HG03135 (cell line): Measurements from ENCODE around the gene ZER1.

Experiments used
- ATAC-seq: cut with Tn5 transposase; IDR thresholded peaks from one replicate; pipeline ENCODE4 v1.9.1; 2021; ENCODE audit warnings: mild to moderate bottlenecking, moderate library complexity; ENCODE audit not compliant: unreplicated experiment

Gene ZER1

DNA sequence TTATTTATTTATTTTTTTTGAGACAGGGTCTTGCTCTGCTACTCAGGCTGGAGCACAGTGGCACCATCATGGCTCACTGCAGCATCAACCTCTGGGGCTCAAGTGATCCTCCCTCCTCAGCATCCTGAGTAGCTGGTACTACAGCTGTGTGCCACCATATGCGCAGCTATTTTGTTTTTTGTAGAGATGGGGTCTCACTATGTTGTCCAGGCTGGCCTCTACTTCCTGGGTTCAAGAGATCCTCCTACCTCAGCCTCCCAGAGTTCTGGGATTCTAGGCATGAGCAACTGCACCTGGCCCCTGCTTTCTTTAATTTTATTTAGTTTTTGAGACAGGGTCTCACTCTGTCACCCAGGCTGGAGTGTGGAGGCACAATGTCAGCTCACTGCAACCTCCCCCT, 28.3 kb downstream of the ZER1 start:
- ATAC-seq = no peak

DNA sequence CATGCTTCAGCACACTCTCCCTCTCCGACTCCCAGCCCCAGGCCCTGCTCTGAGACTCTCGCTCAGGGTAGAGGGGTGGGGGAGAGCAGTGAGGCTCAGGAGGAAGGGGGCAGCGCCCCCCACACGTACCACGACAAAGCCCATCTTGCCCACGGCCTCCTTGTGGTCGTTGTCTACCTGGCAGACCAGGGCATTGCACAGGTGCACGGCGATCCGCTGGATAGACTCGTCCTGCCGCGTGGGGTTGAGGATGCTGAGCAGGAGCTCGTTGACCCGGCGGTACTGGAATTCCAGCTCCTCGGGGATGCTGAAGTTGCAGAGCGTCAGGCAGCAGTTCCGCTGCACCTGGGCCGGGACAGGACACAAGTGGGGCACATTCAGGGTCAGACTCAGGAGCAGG, 29.3 kb downstream of the ZER1 start:
- ATAC-seq = no peak

DNA sequence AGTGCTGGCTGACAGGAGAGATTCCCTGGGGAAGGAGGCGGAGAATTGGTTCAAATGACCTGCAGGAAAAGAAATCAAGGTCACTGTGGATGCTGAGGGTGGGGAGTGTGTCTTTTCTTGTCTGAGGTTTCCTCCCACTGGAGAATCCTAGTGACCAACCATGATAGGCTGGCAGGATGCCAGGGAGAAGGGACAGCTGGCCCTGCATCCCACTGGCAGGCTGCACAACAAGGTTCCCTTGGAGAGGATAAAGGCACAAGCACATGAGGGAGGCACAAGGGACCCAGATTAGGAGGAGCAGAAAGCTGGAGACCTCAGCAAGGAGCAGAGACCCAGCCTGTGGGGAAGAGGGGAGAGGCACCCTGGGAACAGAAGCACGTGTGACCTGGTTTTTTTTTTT, 36.4 kb downstream of the ZER1 start:
- no peak for ATAC-seq

DNA sequence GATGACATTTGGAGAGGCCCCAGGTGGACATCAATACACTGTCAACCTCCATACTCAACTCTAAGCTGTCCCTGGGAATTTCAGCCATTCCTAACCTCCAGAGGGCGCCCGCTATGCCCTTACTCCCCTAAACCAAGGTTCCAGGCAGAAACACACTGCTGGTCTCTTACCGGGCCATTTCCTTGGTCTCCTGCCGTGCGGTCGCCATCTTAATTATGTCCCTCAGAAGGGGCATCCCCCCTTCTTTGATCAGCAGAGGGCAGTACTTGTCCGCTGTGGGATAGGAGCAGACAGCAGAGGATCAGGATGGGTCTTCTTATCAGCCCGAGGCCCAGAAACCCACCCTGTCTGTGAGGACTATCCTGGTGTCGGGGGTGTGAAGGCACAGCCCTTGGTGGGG, 38.5 kb downstream of the ZER1 start:
- ATAC-seq = no peak

- ATAC-seq = no peak
Measured at GRCh38 chr9:128732576-128732975, 39.2 kb downstream of the ZER1 start.

DNA sequence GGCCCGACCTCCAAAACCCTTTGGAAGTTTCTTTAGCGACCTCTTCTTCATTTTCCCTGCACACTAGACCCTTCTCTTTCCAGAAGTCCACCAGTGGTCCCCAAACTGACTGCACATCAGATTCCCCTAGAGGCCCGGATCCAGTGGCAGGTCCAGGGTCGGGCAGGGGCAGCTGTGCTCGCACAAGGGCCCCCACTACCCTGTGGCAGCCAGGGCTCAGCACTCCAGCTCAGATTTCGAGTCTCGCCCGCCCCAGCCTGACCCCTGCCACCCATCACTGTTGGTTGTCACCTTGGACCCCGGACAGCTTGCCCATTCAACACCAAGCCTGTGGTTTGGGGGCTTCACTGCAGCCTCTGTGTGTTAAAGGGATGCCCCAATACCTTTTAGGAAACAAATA, 40.0 kb downstream of the ZER1 start:
- ATAC-seq = no peak

DNA sequence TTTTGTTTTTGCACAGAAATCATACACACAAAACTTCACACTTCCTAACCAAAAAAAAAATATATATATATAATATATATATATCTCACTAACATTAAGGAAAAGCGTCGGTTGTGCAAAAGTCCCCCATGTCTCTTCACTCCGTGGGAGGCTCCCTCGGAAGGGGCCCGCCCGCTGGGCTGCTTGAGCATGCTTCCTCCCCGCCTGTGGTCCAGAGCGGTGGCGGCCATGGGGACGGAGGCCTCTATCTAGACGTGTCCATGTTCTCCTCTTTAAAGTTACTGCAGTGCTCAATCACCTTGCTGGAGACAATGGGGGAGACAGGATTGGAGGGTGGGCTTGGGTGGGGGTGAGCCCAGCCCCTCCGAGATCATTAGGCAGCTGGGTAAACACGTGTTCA, 40.6 kb downstream of the ZER1 start:
- ATAC-seq = no peak

DNA sequence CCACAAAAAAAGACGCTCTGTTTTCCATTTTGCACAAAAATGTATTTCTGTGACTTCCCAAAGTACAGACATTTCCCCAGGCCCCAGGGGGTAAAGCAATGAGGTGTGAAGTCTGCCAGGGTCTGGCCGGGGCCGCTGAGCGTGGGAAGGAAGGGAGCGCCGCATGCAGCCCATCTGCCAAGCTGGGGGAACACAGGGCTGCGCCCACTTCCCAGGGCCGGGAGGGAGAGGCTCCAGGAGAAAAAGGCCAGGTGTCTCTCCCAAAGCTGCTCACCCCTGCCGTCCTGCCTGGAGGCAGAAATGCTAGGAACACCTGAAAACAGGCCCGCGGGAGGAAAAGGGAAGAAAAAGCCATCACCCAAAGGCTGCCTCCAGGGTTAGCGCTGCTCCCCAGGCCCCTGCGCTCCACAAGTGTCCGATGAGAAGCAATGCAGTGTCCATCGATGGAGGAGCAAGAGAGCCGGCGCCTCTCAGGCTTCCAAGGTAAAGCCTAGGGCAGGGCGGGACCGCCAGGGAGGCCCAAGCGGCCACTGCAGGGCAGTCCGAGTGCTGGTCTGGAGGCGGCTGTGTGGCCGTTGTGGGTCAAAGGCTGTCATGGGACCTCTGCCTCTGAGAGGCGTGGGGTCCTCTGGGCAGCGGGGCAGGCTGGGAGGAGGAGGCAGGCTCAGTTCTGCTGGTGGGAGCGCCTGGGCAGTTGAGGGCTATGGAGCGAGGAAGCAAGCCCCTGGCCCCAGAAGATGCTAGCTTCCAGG, 41.8 kb downstream of the ZER1 start:
- ATAC-seq = no peak

GRCh38 chr9:128729302-128729701, 42.4 kb downstream of the ZER1 start:
- ATAC-seq = no peak

GRCh38 chr9:128728298-128728697, 43.4 kb downstream of the ZER1 start:
- no peak for ATAC-seq

DNA sequence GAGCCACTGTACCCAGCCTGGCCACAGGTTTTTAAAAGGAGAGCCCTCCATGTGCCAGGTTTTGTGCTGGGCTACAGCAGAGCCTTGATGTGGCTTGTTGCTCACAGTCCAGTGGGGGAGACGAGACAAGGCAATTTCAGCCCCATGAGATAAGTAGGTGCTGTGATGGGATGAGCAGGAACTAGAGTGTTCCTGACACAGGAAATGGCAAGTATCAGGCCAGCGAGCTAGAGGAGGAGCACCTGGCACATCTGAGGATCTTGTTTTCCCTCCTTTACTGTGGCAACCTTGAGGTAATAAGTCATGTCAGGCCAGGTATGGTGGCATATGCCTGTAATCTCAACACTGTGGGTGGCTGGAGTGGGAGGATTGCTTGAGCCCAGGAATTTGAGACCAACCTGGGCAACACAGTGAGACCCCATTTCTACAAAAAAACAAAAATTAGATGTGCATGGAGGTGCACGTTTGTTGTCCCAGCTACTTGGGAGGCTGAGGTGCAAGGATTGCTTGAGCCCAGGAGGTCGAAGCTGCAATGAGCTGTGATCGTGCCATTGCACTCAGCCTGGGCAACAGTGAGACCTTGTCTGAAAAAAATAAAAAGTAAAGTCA, 44.0 kb downstream of the ZER1 start:
- ATAC-seq = no peak

- ATAC-seq = no peak
Measured at GRCh38 chr9:128724744-128725211, 46.9 kb downstream of the ZER1 start.

- peak; percentile 94 for ATAC-seq
Measured at GRCh38 chr9:128723866-128724743, 47.6 kb downstream of the ZER1 start, which contains the start of gene ZDHHC12. ZDHHC12 (minus strand) TSS chr9:128724127; CDS start chr9:128724093, 34 bp downstream.

- ATAC-seq = no peak
Measured at GRCh38 chr9:128723352-128723865, 48.3 kb downstream of the ZER1 start.

DNA sequence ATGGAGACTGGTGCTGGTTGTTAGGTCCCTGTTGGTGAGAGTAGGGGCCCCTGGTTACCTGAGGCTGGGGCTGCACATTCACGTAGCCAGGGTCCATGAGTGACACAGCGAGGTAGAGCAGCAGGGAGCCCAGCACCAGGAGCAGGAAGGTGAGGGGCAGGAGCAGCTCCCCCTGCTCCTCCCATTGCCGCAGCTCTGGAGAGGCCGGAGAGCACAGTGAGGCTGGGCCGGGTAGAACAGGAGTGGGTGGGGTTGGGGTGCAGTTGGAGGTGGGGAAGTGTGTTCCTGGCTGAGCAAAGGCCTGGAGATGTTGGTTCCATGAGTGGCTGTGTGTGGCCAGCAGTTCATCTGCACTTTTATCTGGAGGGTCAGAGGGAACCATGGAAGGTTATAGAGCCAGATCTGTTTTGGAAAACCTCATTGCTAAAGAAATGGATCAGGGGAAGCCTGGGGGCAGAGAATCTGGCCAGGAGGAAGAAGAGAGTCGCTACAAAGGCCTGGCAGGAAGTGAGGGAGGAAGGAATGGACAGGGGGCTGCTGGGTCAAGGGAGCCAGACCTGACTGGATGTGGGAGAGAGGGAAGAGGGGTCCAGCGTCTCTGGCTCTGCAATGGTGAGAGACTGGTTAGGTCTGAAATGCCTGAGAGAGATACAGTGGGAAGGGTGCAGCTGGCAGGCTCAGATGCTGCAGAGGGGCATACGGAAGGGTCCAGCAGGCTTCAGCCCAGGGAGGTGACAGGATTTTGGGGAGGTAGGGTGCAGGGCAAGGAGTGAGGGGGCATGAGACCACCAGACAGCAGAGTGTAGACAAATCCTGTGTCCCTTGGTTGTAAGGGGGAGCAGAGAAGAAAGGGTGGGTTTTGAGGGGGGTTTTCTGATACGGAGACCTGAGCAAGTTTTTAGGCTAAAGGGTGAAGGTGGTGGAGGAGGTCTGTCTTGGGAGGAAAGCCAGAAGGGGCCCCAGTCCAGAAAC, 49.1 kb downstream of the ZER1 start:
- no peak for ATAC-seq

DNA sequence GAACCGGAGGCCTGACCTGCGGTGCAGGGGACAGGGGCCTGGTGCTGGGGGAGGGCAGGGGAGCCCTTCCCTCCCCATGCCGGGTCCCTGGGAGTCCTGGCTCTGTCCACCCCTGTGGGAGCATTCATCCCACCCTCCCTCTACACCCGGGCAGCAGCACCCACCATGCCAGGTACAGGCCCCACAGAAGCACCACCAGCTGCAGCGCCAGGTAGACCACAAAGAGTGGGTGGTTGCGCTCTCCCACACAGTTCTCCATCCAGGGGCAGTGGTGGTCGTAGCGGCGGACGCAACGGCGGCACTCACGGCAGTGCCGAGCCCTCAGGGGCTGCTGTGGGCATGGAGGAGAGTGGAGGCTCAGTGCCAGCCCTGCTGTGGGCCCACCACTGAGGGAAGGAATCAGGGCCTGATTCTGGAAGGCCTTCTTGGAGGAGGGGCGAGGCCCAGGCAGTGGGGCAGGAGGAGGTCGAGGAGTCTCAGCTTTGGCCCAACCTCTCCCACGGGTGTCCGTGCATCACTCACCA, 50.2 kb downstream of the ZER1 start:
- no peak for ATAC-seq

DNA sequence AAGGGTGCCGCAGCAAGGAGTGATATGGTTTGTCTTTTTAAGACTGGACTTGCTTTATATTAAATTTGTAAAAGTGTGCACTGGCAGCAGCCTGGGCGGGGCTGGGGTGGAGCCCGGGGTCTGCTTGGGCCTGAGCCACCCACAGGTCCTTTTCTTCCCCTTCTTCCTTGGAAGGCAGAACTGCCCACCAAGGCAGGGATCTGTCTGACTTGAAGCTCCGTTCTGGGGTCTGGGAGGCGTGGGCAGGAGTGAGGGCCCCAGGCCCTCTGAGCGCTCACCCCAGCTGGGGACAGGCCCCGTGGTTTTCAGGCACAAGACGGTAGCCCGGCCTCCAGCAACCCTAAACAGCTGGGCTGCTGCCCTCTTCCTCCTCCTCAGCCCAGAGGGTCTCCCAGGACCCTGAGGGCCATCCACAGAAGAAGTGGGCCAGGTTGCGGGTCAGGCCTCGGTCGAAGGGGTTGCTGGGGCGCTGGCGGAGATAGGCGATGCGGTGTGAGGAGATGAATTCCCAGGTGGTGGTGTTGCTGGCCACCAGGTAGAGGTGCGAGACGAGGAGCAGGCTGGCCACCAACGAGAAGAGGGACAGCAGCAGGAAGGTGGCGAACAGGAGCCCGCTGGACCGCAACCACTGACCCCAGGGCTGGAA, 50.8 kb downstream of the ZER1 start:
- no peak for ATAC-seq

GRCh38 chr9:128719919-128720605, 51.7 kb downstream of the ZER1 start:
- ATAC-seq = no peak

- ATAC-seq = no peak
Measured at GRCh38 chr9:128718475-128718874, 53.3 kb downstream of the ZER1 start.
